GM21360 (cell line): ENCODE data around the gene NAV3.
"Not testable (repeated sequence)": the region's sequence is repeated elsewhere in the genome, so short reads cannot be mapped to it uniquely, and the experiment has no call there.

ENCODE experiments used
- ATAC-seq: cut with Tn5 transposase; IDR thresholded peaks from one replicate; pipeline ENCODE4 v1.9.1; 2021; ENCODE audit warnings: mild to moderate bottlenecking, moderate library complexity; ENCODE audit not compliant: unreplicated experiment

Gene NAV3

GRCh38 chr12:78101113-78101876 lies 270.6 kb downstream of the NAV3 start:
- ATAC-seq, result no peak

- ATAC-seq, result no peak
Observed at GRCh38 chr12:78101946-78102635, 271.4 kb downstream of the NAV3 start.

- ATAC-seq, result not testable (repeated sequence)
Observed at GRCh38 chr12:78102801-78103200, 272.1 kb downstream of the NAV3 start.

DNA sequence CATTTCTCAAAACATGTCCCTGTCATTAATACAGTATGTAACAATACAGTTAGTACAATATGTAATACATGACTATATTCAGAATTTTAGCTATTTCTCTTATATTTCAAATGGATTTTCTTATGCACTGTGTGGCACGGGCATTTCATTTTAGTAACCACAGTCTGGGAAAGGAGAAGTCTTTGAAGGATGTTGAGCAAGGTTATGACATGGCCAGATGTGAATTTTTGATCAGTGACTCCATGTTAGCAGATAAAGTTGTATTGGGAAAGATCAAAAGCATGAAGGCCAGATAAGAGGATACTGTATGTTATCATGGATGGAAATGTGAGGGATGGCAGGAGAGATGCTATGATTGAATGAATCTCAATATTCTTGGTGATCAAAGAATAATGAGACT lies 285.2 kb downstream of the NAV3 start:
- no peak for ATAC-seq

DNA sequence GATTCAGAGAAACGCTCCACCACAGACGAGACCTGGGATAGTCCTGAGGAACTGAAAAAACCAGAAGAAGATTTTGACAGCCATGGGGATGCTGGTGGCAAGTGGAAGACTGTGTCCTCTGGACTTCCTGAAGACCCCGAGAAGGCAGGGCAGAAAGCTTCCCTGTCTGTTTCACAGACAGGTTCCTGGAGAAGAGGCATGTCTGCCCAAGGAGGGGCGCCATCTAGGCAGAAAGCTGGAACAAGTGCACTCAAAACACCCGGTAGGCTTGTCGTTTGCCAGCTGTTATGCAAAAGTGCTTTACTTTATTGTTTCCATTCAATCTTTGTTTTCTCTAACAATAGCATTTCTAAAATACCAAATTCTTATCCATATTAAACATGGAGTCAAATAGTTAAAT lies 287.3 kb downstream of the NAV3 start:
- ATAC-seq, result no peak

- no peak for ATAC-seq
Observed at GRCh38 chr12:78118486-78118885, 287.8 kb downstream of the NAV3 start.

DNA sequence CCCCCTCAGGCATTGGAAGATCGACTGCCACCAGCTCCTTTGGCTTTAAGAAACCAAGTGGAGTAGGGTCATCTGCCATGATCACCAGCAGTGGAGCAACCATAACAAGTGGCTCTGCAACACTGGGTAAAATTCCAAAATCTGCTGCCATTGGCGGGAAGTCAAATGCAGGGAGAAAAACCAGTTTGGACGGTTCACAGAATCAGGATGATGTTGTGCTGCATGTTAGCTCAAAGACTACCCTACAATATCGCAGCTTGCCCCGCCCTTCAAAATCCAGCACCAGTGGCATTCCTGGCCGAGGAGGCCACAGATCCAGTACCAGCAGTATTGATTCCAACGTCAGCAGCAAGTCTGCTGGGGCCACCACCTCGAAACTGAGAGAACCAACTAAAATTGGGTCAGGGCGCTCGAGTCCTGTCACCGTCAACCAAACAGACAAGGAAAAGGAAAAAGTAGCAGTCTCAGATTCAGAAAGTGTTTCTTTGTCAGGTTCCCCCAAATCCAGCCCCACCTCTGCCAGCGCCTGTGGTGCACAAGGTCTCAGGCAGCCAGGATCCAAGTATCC lies 288.7 kb downstream of the NAV3 start:
- ATAC-seq, result no peak

GRCh38 chr12:78120306-78120705 lies 289.6 kb downstream of the NAV3 start:
- no peak for ATAC-seq

DNA sequence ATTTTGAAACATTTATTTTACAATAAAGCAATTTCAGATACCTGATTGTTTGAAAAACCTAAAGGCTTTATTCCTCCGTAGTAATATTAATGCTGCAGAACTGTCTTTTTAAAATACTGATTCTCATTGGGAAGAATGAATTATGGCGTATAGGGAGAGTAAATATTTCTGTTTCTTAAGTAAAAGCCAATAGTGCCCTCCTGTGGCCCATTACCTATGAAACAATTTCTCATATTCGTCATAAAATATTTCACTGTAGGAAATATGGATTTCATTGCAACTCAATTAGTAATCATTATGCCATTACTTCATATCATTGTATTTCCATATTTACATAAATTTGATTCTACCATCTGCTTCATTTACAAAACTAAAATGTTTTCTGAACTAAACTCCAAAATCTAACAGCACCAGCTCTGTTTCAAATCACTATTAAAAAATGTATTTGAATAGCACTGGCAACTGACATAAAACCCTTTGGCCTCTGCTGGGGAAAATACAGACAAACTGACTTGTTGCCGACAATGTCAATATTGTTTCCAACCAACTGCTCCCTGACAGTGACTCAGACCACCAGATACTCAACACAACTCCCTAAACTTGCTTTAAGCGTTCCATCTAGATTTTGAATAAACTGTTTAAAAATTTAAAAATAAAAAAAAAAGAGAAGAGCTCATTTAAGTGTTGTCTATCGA lies 290.3 kb downstream of the NAV3 start:
- no peak for ATAC-seq

GRCh38 chr12:78121969-78122610 lies 291.4 kb downstream of the NAV3 start:
- ATAC-seq, result no peak

DNA sequence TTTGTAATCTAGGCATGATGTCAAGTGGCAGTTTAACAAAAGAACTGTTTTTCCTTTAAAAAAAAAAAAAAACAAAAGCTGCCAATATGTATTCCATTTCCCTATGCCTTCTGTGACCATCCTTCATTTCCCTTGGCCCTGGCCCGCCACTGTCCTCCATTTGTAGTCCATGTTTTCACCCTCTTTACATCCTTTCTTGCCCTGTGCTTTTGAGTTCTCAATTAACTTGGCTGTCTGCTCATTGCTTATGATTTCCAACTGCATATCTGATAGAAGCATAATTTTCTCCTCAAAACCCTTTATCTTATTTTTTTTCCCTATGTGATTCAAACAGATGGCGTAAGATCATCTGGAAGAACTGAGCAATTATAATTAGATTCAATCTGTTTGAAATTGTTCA lies 297.5 kb downstream of the NAV3 start:
- no peak for ATAC-seq

- ATAC-seq, result no peak
Observed at GRCh38 chr12:78143717-78144116, 313.0 kb downstream of the NAV3 start.

DNA sequence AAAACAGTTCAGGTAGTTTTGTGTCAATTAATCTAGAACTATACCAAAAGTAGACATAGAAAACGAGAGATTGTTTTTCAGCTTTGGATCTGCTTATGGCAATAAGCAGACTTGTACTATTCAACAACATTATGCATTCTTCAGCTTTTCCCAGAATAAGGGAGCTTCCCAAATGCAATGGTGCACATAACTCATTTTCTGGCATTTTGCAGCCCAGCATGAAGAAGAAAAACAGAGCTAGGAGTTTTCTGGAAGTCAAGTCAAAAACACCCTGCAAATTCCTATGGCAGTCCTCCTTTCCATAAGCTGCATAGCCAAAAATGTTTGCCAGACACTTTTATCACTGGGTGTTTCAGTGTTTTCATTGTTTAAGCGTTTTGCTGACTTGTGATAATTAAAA lies 314.7 kb downstream of the NAV3 start:
- ATAC-seq, result no peak

DNA sequence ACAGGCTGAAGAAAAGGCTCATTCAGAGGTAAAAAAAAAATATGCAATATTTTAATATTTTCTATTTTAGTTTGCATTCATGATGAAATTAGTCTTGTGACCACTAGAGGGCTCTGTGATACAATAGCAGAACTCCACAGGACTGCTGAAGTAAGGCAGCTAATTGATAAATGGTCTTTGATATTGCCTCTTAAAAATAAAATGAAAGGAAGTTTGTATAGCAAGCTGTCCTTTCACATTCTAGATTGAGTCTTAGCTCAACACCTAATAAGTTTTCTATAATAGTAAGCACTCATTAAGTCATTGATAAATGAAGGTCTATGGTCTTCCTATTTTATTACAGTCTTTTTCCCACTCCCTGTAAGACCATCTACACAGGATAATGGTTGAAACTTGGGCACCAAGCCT lies 315.7 kb downstream of the NAV3 start:
- ATAC-seq, result no peak

GRCh38 chr12:78149459-78149858 lies 318.8 kb downstream of the NAV3 start:
- ATAC-seq, result no peak

DNA sequence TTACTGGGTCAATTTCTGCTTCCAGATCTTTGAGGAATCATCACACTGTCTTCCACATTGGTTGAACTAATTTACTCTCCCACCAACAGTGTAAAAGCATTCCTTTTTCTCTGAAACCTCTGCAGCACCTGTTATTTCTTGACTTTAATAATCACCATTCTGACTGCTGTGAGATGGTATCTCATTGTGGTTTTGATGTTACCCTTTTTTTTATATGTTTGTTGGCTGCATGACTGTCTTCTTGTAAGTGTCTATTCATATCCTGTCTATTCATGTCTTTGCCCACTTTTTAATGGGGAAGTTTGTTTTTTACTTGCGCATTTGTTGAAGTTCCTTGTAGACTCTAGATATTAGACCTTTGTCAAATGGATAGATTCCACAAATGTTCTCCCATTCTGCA lies 324.9 kb downstream of the NAV3 start:
- no peak for ATAC-seq

DNA sequence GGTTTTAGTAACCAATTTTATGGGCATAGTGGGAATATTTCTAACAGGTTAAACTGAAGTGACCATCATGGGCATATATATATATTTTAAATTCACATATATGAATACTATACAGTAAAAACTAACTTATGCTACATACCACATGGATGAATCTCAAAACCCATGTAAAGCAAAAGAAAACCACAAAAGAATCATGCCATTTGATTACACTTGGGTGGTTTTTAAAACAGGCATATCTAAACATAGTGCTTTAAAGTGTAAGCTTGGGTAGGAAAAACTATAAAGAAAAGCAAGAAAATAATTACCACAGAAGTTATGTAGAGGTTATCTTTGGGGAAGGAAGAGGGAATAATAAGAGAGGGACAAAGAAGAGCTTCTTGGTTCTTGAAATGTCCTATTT lies 326.1 kb downstream of the NAV3 start:
- no peak for ATAC-seq

DNA sequence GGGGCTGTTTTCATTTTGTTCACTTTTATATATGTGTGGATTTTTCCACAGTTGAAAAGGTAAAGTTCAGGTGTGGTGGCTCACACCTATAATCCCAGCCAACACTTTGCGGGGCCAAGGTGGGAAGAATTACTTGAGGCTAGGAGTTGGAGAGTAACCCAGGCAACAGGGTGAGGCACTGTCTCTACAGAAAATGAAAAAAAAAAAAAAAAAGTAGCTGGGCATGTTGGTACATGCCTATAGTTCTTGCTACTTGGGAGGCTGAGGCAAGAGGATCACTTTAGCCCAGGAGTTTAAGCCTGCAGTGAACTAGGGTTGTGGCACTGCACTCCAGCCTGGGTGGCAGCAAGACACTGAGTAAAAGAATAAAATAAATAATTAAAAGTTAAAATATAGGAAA lies 326.5 kb downstream of the NAV3 start:
- ATAC-seq, result no peak

GRCh38 chr12:78164154-78164553 lies 333.5 kb downstream of the NAV3 start:
- ATAC-seq, result peak; percentile 55

GRCh38 chr12:78167510-78167909 lies 336.8 kb downstream of the NAV3 start:
- no peak for ATAC-seq

DNA sequence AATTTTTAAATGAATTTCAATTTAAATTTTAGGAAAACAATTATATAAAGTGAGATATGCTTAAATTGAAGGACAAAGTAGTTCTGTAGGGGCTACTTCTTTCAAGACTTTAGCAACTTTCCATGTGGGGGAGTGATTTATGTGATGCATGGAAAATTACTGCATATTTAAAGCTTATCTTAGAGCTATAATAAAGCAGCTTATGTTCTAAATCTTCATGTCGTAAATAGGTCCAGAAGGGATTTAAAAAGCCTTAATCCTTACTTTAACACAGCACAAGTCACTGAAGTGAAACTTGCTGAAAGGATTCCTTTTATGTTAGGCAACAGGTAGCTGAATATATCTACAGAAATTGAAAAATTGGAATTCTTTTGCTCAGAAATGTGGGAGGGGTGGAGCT lies 340.4 kb downstream of the NAV3 start:
- ATAC-seq, result no peak
